NCI-H226 (cell line): ENCODE results near the gene FHL3.
"Not testable (repeated sequence)": the region's sequence is repeated elsewhere in the genome, so short reads cannot be mapped to it uniquely, and the experiment has no call there.

Experiments used
- DNase-seq: peaks from one replicate; pipeline ENCODE4 v3.0.0-alpha.2; 2015

The FHL3 gene

DNA sequence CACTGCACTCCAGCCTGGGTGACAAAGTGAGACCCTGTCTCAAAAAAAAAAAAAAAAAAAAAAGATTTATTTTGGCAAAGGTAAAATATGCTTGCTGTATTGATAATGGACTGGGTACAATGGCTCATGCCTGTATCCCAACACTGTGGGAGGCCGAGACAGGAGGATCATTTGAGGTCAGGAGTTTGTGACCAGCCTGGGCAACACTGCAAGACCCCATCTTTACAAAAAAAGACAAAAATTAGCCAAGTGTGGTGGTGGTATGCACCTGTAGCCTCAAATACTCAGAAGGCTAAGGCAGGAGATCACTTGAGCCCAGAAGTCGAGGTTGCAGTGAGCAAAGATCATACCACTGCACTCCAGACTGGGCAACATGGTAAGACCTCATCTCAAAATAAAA is 21.8 kb downstream of the FHL3 start:
- no peak for DNase-seq

DNA sequence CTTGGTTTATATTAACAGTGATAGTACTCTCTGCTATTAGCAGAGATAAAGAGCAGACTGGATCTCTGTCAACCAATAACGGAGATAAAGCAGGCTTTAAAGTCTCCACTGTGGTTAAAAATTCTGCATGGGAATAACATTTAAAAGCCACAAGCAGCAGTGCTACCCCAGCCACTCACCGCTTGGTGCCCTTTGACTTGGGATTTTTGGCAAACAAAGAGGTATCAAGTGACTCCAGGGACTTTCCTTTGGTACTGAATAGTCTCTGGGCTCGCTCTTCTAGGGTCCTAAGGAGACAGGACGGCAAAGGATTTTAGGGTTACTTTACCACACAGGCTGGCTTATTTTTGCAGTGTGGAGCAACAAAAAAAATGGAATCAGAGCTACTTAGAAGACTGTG is 26.8 kb downstream of the FHL3 start:
- DNase-seq: no peak

- not testable (repeated sequence) for DNase-seq
Observed at GRCh38 chr1:37975083-37975482, 30.2 kb downstream of the FHL3 start.

- DNase-seq: no peak
Observed at GRCh38 chr1:37974567-37974966, 30.7 kb downstream of the FHL3 start.

- not testable (repeated sequence) for DNase-seq
Observed at GRCh38 chr1:37973684-37974083, 31.6 kb downstream of the FHL3 start.

GRCh38 chr1:37965301-37965700 is 40.0 kb downstream of the FHL3 start:
- DNase-seq: no peak

- DNase-seq: not testable (repeated sequence)
Observed at GRCh38 chr1:37964106-37964505, 41.2 kb downstream of the FHL3 start.

GRCh38 chr1:37958690-37959089 is 46.6 kb downstream of the FHL3 start:
- DNase-seq: peak; percentile 77

DNA sequence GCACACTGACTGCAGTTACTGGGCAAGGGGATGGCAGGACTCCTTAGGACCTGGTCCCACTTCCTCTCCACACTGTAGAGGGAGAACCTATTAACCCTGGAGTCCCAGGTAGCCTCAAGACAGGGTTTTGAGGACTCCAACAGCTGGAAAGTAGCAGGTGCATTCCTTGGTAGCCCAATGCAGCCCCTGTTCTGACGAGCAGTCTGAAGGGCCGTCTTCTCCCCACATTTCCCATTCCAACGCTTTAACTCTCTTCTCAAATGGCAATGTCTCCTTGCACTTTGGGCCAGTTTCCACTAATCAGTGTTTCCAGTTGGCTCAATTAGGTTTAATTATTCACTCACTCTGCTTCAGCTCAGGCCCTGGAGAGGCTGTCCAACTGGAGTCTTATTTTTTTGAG is 49.6 kb downstream of the FHL3 start:
- no peak for DNase-seq

DNA sequence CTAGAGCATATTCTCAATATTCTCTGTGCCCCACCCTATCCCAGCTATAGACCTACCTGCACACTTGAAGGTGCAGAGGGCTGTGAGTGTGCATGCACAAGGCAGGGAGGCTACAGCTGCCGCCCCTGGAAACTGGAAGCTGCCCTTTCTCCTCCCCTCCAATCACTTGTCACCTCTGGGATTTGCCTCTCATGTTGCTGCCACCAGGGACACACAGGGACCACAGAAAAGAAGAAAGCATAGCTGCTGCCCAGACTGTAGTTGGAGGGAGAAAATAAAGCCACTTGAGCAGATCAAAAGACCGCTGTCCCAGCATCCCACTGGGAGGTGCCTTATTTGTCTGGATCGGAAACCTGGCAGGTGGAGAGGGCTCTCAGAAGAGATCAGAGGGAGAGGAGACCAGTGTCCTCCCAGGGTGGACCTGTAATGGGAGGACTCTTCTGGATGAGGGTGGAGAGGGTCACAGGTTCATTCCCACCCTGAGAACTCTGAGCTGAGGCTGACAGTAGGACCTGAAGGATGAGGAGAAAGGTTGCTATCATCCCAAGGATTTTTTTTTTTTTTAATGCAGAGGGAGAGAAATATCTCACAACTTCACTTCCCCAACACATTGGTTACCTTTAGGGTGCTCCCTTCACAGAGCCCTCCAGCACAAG is 50.9 kb downstream of the FHL3 start:
- DNase-seq: no peak

DNA sequence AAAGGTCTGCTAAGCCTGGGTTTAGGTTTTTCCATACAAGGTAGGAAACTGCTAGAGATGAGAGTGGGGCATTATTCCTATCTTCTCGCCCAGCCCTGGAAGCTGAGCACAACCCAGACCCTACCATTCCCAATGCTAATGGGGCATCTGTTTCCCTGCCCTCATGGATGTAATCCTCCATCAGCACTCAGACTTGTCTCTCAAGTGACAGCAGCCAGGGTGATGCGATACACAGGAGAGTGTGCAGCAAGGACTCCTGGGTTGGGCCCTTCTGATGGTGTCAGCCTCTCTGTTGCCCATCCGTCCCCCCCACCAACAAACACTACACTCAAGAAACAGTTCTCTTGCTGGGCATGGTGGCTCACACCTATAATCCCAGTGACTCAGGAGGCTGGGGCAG is 52.6 kb downstream of the FHL3 start:
- no peak for DNase-seq

DNA sequence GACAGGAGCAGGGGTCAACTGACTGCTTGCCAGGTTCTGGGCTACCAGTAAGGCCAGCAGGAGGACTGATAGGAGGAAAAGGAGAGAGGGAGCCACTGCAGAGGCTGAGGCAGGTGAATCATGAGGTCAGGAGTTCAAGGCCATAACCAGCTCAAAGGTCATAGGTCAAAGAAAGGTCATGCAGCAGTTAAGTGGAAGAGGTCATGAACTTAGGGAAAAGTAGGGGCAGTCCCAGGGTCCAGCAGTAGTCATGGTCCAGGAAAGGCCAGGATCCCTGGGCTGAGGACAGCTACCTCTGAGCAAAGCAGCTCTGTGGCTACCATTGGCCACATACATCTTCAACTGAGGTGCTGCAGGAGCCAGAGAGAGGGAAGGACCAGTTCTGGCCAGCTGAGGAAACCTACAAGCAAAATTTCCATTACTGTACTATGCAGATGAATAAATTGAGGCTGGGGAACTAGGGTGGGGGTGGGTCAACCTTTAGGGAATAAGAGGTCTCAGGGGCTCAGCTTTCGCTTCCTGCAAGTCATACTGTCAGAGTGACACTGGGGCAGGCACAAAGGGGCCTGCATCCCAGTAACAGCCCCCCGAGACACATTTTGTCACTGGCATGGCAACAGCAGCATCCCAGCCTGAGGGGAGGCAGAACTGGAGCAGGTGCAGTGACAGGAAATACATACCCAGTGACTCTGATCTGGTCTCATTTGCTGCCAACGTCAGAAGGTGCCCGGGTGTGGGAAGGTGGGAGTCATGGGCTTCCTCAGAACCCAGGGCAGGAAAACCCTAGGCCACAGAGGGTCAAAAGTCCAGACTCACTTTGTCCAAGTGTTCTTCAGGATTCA is 53.3 kb downstream of the FHL3 start:
- DNase-seq: no peak

- DNase-seq: no peak
Observed at GRCh38 chr1:37951041-37951782, 54.1 kb downstream of the FHL3 start.

DNA sequence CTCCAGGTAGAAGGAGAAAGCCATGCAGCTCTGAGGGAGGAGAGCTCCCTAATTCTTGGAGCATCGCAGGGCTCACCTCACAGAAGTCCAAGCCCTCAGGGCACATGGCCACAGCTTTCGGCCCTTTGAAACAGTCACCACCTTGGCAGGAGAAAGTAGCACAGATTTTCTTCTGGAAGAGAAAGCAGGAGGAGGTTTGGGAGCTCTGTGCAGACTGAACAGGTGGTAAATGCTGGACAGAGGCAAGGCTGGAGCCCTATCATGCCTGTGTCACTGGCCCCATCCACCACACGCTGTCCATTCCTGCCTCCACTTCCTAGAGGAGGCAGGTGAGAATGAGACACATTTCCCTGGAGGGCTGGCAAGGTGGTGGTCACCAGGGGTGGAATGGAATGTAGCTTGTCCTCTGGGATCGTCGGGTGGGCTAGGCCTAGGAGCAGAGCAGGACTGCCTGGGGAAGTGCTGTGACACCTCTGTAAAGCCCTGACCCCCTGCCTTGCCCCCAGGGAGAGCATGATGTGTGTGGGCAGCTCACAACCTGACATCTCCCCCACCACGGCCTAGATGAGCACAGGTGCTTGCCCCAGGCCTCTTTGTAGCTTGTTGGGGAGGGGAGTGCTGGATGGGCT is 55.7 kb downstream of the FHL3 start:
- DNase-seq: no peak

- no peak for DNase-seq
Observed at GRCh38 chr1:37948841-37949240, 56.5 kb downstream of the FHL3 start.

- no peak for DNase-seq
Observed at GRCh38 chr1:37948166-37948565, 57.1 kb downstream of the FHL3 start.

DNA sequence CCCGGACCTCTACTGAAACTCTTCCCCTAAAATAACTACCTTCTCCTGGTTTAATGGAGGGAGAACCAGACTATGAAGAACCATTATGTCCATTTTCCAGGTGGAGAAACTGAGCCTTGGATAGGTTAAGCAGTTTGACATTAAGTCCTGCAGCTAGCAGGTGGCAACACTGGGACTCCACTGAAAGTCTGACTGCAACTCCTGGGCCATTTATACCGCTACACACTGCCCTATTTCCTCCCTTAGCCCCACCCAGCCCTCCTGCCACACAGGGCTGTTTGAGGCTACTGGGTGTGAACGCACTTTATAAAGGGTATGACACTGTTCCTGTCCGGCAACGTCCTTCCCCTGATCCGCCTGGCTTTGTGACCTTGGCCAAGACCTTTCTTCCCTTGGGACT is 58.0 kb downstream of the FHL3 start:
- no peak for DNase-seq
